K562 (cell line): ENCODE data around the gene LITAF. TPM values are rescaled to one million over a fixed set of nuclear protein-coding genes. Genes with fewer than 3 reads are reported as not detected.

Experiments
- ATAC-seq: fragments of 200-7000 bp; cut with Tn5 transposase; 3 replicates; pipeline ENCODE4 v1.9.1; 2020; ENCODE audit warnings: moderate library complexity
- BruUV-seq: library from RNA; stranded (reverse); fragments of 400-500 nt; replicated peaks from 2 replicates; lab custom pipeline; 2021; lab: Mats Ljungman, UMichigan
- CTCF ChIA-PET: fragments of 300-600 bp; formaldehyde crosslinking; extraction: SDS; loops from one replicate; lab custom pipeline; 2021; ENCODE audit warnings: low intra/inter-chr PET ratio; lab: Yijun Ruan, JAX
- POLR2A ChIA-PET: fragments of 300-600, 350-650 bp; sonication (Branson Sonifier 250); formaldehyde crosslinking; extraction: SDS; loops from one replicate; lab custom pipeline; 2021; ENCODE audit warnings: antibody characterized with exemption, inconsistent platforms; lab: Yijun Ruan, JAX
- DNase-seq, 4 experiments: peaks; one replicate each; pipeline versions ENCODE4 v3.0.0 to v3.0.0-alpha.2; 2011 to 2018; ENCODE audit warnings: low spot score in 3 of 4, mixed read lengths in 3 of 4; ENCODE audit errors: extremely low read depth in 1 of 4
- FAIRE-seq: peaks from 2 replicates; lab custom pipeline; 2011; peaks lifted over from hg19 to GRCh38; lab: Jason Lieb, UNC
- H2AFZ ChIP-seq: 2 replicates; pipeline ENCODE4 v1.6.0; 2011; ENCODE audit warnings: low read depth, low read length, control low read depth, inconsistent platforms
- H3K27ac ChIP-seq: fragments of 200-600 bp; 3 replicates; pipeline ENCODE4 v1.8.0; 2011; ENCODE audit warnings: low read depth, mild to moderate bottlenecking, control low read depth, inconsistent platforms, low read length, moderate library complexity, mixed read lengths; ENCODE audit errors: extremely low read depth
- H3K27me3 ChIP-seq, 2 experiments: fragments of 300-600 bp in 1 of 2; 2 replicates in 1 of 2; 3 replicates in 1 of 2; pipeline versions ENCODE4 v1.6.0 to v1.8.0; 2011; ENCODE audit warnings: inconsistent platforms in 2 of 2, low read length in 2 of 2, mild to moderate bottlenecking in 1 of 2, mixed read lengths in 1 of 2, moderate library complexity in 1 of 2; ENCODE audit not compliant: control insufficient read depth in 2 of 2, insufficient read depth in 2 of 2
- H3K36me3 ChIP-seq: fragments of 300-600 bp; 3 replicates; pipeline ENCODE4 v1.8.0; 2011; ENCODE audit warnings: mild to moderate bottlenecking, low read length, inconsistent platforms; ENCODE audit not compliant: control insufficient read depth, insufficient read depth
- H3K4me1 ChIP-seq, 2 experiments: fragments of 200-600 bp in 1 of 2; replicated peaks in 1 of 2; 2 replicates in 1 of 2; 3 replicates in 1 of 2; pipeline versions ENCODE4 v1.5.1 to v1.8.0; 2011; ENCODE audit warnings: inconsistent platforms in 2 of 2, low read length in 2 of 2, mild to moderate bottlenecking in 1 of 2, mixed read lengths in 1 of 2, moderate library complexity in 1 of 2; ENCODE audit not compliant: control insufficient read depth in 2 of 2, insufficient read depth in 2 of 2
- H3K4me2 ChIP-seq: 2 replicates; pipeline ENCODE4 v1.6.1; 2011; ENCODE audit warnings: low read length, control low read depth, inconsistent platforms, mixed read lengths; ENCODE audit not compliant: insufficient read depth
- H3K4me3 ChIP-seq: fragments of 200-600 bp; sonication (generic), shearing (Covaris generic); 2 replicates; pipeline ENCODE4 v1.5.1; 2016; ENCODE audit warnings: control low read depth, inconsistent platforms
- H3K79me2 ChIP-seq: fragments of 200-600 bp; 3 replicates; pipeline ENCODE4 v1.8.0; 2011; ENCODE audit warnings: low read length, inconsistent platforms; ENCODE audit not compliant: control insufficient read depth, insufficient read depth
- H3K9ac ChIP-seq, 2 experiments: 2 replicates each; pipeline versions ENCODE4 v1.6.0 to v1.6.1; 2011; ENCODE audit warnings: low read depth in 2 of 2, low read length in 2 of 2, control low read depth in 1 of 2, inconsistent platforms in 1 of 2, mild to moderate bottlenecking in 1 of 2, mixed read lengths in 1 of 2; ENCODE audit not compliant: insufficient read depth in 1 of 2
- H3K9me1 ChIP-seq: one replicate; pipeline ENCODE4 v1.6.0; 2011; ENCODE audit warnings: inconsistent platforms, mild to moderate bottlenecking, low read length, moderate library complexity; ENCODE audit not compliant: control insufficient read depth, insufficient read depth
- H3K9me3 ChIP-seq: replicated peaks from 2 replicates; pipeline ENCODE4 v1.5.1; 2011; ENCODE audit warnings: low read depth, low read length, inconsistent platforms; ENCODE audit not compliant: control insufficient read depth, insufficient read depth
- H4K20me1 ChIP-seq: replicated peaks from 2 replicates; pipeline ENCODE4 v1.6.1; 2011; ENCODE audit warnings: low read length, inconsistent platforms, mixed read lengths; ENCODE audit not compliant: control insufficient read depth, insufficient read depth
- DACH1 ChIP-seq: fragments of 450-650 bp; IDR thresholded peaks from 2 replicates; pipeline ENCODE4 v1.6.1; 2018; ENCODE audit not compliant: partially characterized antibody
- GATAD2A ChIP-seq: fragments of 450-650 bp; IDR thresholded peaks from 2 replicates; pipeline ENCODE4 v1.6.1; 2017
- HDAC8 ChIP-seq: fragments of 450-650 bp; IDR thresholded peaks from 2 replicates; pipeline ENCODE4 v1.6.1; 2016; ENCODE audit warnings: mild to moderate bottlenecking, missing genetic modification characterization, moderate library complexity, missing compliant biosample characterization
- HNRNPK ChIP-seq: fragments of 200-400 bp; formaldehyde crosslinking; IDR thresholded peaks from one replicate; pipeline ENCODE4 v1.6.1; 2018; ENCODE audit warnings: mild to moderate bottlenecking, low read depth, low read length; ENCODE audit not compliant: poor library complexity, severe bottlenecking
- HNRNPUL1 ChIP-seq: fragments of 200-400 bp; formaldehyde crosslinking; IDR thresholded peaks from 2 replicates; pipeline ENCODE4 v1.6.1; 2017; ENCODE audit warnings: low read length
- SNIP1 ChIP-seq: fragments of 450-650 bp; IDR thresholded peaks from 2 replicates; pipeline ENCODE4 v1.7.1; 2017; ENCODE audit warnings: low read depth, mild to moderate bottlenecking
- SP1 ChIP-seq: sonication (generic); formaldehyde crosslinking; IDR thresholded peaks from 2 replicates; pipeline ENCODE4 v1.8.1; 2022; ENCODE audit warnings: mild to moderate bottlenecking, missing genetic modification reagents
- STAT5A ChIP-seq: IDR thresholded peaks from 2 replicates; pipeline ENCODE4 v1.6.1; 2012; ENCODE audit warnings: low read length, inconsistent platforms, borderline replicate concordance
- TARDBP ChIP-seq: fragments of 450-650 bp; IDR thresholded peaks from 2 replicates; pipeline ENCODE4 v1.6.1; 2016
- ZNF165 ChIP-seq: fragments of 250-450 bp; sonication (Bioruptor Pico); IDR thresholded peaks from 2 replicates; pipeline ENCODE4 v1.4.0; 2020; ENCODE audit warnings: borderline replicate concordance
- WGBS: fragments of 100-300 bp; shearing (Covaris generic); methylation state at CpG from one replicate; pipeline ENCODE4 v1.1.6; 2016; ENCODE audit warnings: low coverage, mixed read lengths; ENCODE audit not compliant: insufficient coverage; ENCODE audit errors: missing lambda C conversion rate; 5-methylcytosine and 5-hydroxymethylcytosine counted together
- in situ Hi-C: fragments of 300-500 bp; cut with MboI; formaldehyde crosslinking; loops from 4 replicates; pipeline ENCODE4 v1.15.0; 2018; ENCODE audit warnings: inconsistent platforms, mixed read lengths
- intact Hi-C: fragments of 100-400 bp; cut with micrococcal nuclease; formaldehyde crosslinking; loops from 2 replicates; pipeline ENCODE4 v1.14.2; 2022
- polyA plus RNA-seq, 8 experiments: library from polyadenylated mRNA; depleted of rRNA in 4 of 8; stranded (reverse) in 5 of 8; unstranded in 3 of 8; fragments of >200 nt; fragmentation: Nextera tagmentation in 2 of 8; fragmentation: Illumina TruSeq in 1 of 8; extraction: Ambion mirVana in 2 of 8; extraction: Trizol in 1 of 8; gene quantifications; 2 replicates each; pipeline versions ENCODE4 v1.2.1 to v1.2.3, GENCODE V29; 2011 to 2014; ENCODE audit warnings: inconsistent platforms in 1 of 8, missing spikeins in 1 of 8
- total RNA-seq, 7 experiments: library from RNA; depleted of rRNA in 6 of 7; stranded (reverse); fragments of >200 nt in 6 of 7; fragmentation: Illumina TruSeq in 2 of 7; extraction: Trizol in 2 of 7; gene quantifications; 2 replicates each; pipeline versions ENCODE4 v1.2.1 to v1.2.3, GENCODE V29; 2011 to 2021; ENCODE audit warnings: low replicate concordance in 1 of 7
- TF ChIP-seq, protein P1 (sequence below): fragments of 250-450 bp; sonication (Bioruptor Pico); IDR thresholded peaks from 2 replicates; pipeline ENCODE4 v1.5.0; 2020; ENCODE audit warnings: mild to moderate bottlenecking, borderline replicate concordance
- TF ChIP-seq, protein P2 (sequence below): sonication (generic); formaldehyde crosslinking; IDR thresholded peaks from 2 replicates; pipeline ENCODE4 v1.9.0; 2022; ENCODE audit warnings: mild to moderate bottlenecking, missing genetic modification reagents
- TF ChIP-seq, protein P3 (sequence below), 2 experiments: fragments of 450-650 bp in 1 of 2; IDR thresholded peaks; 2 replicates each; pipeline ENCODE4 v1.6.1; 2011 to 2017; ENCODE audit warnings: low read depth in 2 of 2, antibody characterized with exemption in 1 of 2, borderline replicate concordance in 1 of 2, low read length in 1 of 2, mild to moderate bottlenecking in 1 of 2, mixed read lengths in 1 of 2; ENCODE audit not compliant: control insufficient read depth in 1 of 2

Gene LITAF
- total and polyA plus RNA-seq, 9 of the 15 experiments (the other 6 are each of a cell fraction or from before 2014, with no cell fraction given): 4.1 to 17.8 (median 11.9) TPM

DNA sequence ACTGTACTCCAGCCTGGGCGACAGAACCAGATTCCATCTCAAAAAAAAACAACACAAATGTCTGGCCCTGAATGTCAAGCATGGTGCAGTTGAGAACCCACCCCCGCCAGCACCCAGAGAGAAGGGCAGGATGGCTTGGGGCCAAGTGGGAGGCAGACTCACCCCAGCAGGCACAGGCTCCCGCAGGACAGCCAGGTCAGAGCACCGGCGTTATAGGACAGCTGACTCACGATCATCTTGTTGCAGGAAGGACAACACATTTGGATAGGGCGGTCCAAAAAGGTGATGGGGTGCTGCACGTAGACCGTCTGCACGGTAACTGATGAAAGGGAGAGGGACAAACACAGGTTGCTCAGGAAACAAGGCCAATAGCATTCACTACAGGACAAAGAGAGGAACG lies 33.3 kb downstream of the LITAF start (continued):
- TF ChIP-seq, protein P1, sequence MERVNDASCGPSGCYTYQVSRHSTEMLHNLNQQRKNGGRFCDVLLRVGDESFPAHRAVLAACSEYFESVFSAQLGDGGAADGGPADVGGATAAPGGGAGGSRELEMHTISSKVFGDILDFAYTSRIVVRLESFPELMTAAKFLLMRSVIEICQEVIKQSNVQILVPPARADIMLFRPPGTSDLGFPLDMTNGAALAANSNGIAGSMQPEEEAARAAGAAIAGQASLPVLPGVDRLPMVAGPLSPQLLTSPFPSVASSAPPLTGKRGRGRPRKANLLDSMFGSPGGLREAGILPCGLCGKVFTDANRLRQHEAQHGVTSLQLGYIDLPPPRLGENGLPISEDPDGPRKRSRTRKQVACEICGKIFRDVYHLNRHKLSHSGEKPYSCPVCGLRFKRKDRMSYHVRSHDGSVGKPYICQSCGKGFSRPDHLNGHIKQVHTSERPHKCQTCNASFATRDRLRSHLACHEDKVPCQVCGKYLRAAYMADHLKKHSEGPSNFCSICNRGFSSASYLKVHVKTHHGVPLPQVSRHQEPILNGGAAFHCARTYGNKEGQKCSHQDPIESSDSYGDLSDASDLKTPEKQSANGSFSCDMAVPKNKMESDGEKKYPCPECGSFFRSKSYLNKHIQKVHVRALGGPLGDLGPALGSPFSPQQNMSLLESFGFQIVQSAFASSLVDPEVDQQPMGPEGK: no peak
- TF ChIP-seq STAT5A (no peak), HDAC8 (no peak), GATAD2A (no peak), SP1 (CRISPR knock-in tag) (no peak)
- TF ChIP-seq, protein P2, sequence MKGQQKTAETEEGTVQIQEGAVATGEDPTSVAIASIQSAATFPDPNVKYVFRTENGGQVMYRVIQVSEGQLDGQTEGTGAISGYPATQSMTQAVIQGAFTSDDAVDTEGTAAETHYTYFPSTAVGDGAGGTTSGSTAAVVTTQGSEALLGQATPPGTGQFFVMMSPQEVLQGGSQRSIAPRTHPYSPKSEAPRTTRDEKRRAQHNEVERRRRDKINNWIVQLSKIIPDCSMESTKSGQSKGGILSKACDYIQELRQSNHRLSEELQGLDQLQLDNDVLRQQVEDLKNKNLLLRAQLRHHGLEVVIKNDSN (CRISPR knock-in tag): no peak

DNA sequence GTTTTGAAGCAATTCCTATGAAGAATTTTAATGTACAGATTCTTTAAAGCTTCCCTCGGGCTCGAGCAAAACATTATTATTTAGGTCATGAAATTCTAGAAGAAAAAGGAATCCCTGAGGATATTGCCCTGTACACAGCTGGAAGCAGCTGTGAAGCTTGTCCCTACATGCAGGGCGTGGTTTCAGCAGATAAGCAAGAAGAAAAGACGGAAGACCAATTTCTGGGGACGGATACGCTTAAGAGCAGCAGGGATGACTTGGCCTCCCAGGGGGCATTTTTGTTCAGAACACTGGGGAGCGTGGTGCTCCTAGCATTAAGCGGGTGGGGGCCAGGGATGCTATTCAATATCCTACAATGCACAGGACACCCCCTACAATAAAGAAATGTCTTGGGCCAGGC lies 34.3 kb downstream of the LITAF start:
- Histone ChIP-seq H3K27me3 (peaks cover 24 to 54% of the 10 kb centered on the region in 2 experiments), H3K79me2 (no peaks in the 10 kb centered on the region), H3K4me2 (no peak overlapping the region), H4K20me1 (no peaks in the 10 kb centered on the region), H3K9ac (no peak overlapping the region), H3K9me1 (no peaks in the 10 kb centered on the region), H3K4me1 (no peaks in the 10 kb centered on the region), H3K36me3 (no peaks in the 10 kb centered on the region), H3K9me3 (0 out of 2 replicates have a peak, but pooled peaks cover 4% of the 10 kb centered on the region), H2AFZ (no peak overlapping the region), H3K27ac (no peak overlapping the region), H3K4me3 (no peak overlapping the region)
- ChIA-PET POLR2A (no interaction called here), CTCF (no interaction called here)
- no peak for FAIRE-seq
- ATAC-seq: no peak
- peak in 1 of 4 experiments; percentile 22 for DNase-seq
- in situ Hi-C loops (no loop called here), intact Hi-C loops (no loop called here)
- TF ChIP-seq TARDBP (no peak), HNRNPK (no peak), SNIP1 (no peak), DACH1 (no peak), ZNF165 (CRISPR knock-in tag) (no peak), HNRNPUL1 (no peak)
- TF ChIP-seq, protein P3, sequence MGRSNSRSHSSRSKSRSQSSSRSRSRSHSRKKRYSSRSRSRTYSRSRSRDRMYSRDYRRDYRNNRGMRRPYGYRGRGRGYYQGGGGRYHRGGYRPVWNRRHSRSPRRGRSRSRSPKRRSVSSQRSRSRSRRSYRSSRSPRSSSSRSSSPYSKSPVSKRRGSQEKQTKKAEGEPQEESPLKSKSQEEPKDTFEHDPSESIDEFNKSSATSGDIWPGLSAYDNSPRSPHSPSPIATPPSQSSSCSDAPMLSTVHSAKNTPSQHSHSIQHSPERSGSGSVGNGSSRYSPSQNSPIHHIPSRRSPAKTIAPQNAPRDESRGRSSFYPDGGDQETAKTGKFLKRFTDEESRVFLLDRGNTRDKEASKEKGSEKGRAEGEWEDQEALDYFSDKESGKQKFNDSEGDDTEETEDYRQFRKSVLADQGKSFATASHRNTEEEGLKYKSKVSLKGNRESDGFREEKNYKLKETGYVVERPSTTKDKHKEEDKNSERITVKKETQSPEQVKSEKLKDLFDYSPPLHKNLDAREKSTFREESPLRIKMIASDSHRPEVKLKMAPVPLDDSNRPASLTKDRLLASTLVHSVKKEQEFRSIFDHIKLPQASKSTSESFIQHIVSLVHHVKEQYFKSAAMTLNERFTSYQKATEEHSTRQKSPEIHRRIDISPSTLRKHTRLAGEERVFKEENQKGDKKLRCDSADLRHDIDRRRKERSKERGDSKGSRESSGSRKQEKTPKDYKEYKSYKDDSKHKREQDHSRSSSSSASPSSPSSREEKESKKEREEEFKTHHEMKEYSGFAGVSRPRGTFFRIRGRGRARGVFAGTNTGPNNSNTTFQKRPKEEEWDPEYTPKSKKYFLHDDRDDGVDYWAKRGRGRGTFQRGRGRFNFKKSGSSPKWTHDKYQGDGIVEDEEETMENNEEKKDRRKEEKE (IDR thresholded peaks at IDR 0.05; ENCODE audit: borderline replicate concordance in 1 of 2, control insufficient read depth in 1 of 2, low read depth in 2 of 2, low read length in 1 of 2): no peak
- no TSS peak for BruUV-seq
- 18% methylated on average over 8 of the region's 8 CpGs for WGBS
